ENCODE data around the gene SNX8.

Gene SNX8

DNA sequence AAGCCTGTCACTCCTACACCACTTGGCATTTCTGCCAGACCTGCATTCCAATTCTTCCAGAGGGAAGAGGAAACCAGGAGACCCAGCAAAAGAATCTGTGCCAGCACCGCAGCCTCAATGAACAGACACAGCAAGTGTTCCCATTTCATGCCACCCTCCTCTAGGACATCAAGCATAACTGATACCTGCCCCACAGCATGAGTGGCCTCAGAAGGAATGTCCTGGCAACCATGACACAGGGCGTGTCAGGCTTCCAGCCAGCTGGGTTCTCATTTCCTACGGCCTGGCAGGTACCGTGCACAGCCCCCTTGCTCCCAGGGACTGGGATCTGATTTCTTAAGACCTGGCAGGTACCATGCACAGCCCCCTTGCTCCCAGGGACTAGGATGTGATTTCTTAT is 89.3 kb downstream of the SNX8 start:
- no peak overlapping the region for H3K4me3 ChIP-seq (ENCODE audit: low read depth, low read length)
- TF ChIP-seq CTCF (IDR thresholded peaks at IDR 0.05; ENCODE audit: low read depth, low read length) = no peak

- no peak overlapping the region for H3K4me3 ChIP-seq (ENCODE audit: low read depth, low read length)
These were observed 89.7 kb downstream of the SNX8 start for GRCh38 chr7:2224491-2224928.

GRCh38 chr7:2223321-2223720 is 90.9 kb downstream of the SNX8 start:
- no peak overlapping the region for H3K4me3 ChIP-seq (ENCODE audit: low read depth, low read length)

More at GRCh38 chr7:2224491-2224928, 89.7 kb downstream of the SNX8 start:
- TF ChIP-seq CTCF (IDR thresholded peaks at IDR 0.05; ENCODE audit: low read depth, low read length) = no peak

GRCh38 chr7:2222516-2222915 is 91.7 kb downstream of the SNX8 start:
- H3K4me3 ChIP-seq (ENCODE audit: low read depth, low read length) = no peak overlapping the region
- no peak for TF ChIP-seq CTCF (IDR thresholded peaks at IDR 0.05; ENCODE audit: low read depth, low read length)

More at GRCh38 chr7:2223321-2223720, 90.9 kb downstream of the SNX8 start:
- no peak for TF ChIP-seq CTCF (IDR thresholded peaks at IDR 0.05; ENCODE audit: low read depth, low read length)

DNA sequence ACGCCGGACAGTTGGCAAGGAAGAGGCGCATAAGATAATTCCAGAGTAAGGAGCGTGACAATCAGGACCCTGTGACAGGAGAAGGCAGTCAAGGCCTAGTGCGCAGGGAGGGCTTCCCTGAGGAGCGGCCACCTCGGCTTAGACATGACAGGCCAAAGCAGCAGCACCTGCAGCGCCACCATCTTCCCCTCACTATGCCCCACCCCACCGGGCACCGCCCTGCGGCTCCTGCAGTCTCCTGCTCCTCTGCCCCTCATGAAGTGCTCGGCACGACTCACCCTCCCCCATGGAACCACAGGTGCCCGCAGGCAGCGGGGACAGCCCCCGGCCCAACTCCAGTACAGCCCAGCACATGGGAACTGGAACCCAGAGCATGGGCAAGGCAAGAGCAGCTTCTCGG is 93.3 kb downstream of the SNX8 start:
- TF ChIP-seq CTCF (IDR thresholded peaks at IDR 0.05; ENCODE audit: low read depth, low read length) = no peak

GRCh38 chr7:2220506-2220905 is 93.7 kb downstream of the SNX8 start:
- no peak for TF ChIP-seq CTCF (IDR thresholded peaks at IDR 0.05; ENCODE audit: low read depth, low read length)
- no peak overlapping the region for H3K4me3 ChIP-seq (ENCODE audit: low read depth, low read length)

More for the DNA sequence above, 93.3 kb downstream of the SNX8 start:
- no peak overlapping the region for H3K4me3 ChIP-seq (ENCODE audit: low read depth, low read length)

DNA sequence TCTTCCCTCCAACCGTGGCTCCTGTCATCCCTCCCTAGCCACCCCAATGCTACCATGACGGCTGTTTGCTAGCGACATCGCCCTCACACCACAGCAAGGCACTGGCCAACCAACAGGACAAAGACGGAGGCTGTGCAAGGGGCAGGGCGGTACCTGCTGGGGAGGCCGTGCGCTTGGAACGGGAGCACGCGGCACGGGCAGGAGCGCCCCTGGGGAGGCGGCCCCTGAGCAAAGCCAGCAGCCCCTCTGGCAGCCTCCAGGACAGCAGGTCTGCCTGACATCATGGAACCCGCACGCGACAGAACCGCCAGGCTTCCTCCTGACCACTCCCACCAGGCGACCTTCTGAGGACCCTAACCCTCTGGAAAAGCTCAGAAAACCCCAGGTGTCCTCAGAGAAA is 94.2 kb downstream of the SNX8 start:
- no peak for TF ChIP-seq CTCF (IDR thresholded peaks at IDR 0.05; ENCODE audit: low read depth, low read length)
- H3K4me3 ChIP-seq (ENCODE audit: low read depth, low read length) = no peak overlapping the region

Data from WI38 (cell line).